Measurements from ENCODE around the gene EP400.

- TF ChIP-seq POLR2AphosphoS5 (IDR thresholded peaks at IDR 0.05; ENCODE audit: low read depth, low read length) = no peak
- no peak for TF ChIP-seq POLR2A (IDR thresholded peaks at IDR 0.05; ENCODE audit: low read depth, low read length)
- TF ChIP-seq TAF1 (IDR thresholded peaks at IDR 0.05; ENCODE audit: low read depth, low read length) = no peak
- TF ChIP-seq POU2F2 (IDR thresholded peaks at IDR 0.05; ENCODE audit: low read depth, low read length) = no peak
These were observed 19.9 kb upstream of the EP400 start for GRCh38 chr12:131929581-131930456.

All from GM12891 (cell line).